ENCODE measurements around the gene NEGR1.

Gene NEGR1

GRCh38 chr1:71770121-71770520 lies 512.2 kb downstream of the NEGR1 start:
- H3K4me3 ChIP-seq (ENCODE audit: low read length), result no peak overlapping the region
- DNase-seq (ENCODE audit: low read depth, low spot score), result peak; percentile 35

- H3K4me3 ChIP-seq (ENCODE audit: low read length), result no peak overlapping the region
- no peak for DNase-seq (ENCODE audit: low read depth, low spot score)
Observed at GRCh38 chr1:71766748-71767147, 515.6 kb downstream of the NEGR1 start.

GRCh38 chr1:71762514-71763255 lies 519.7 kb downstream of the NEGR1 start:
- no peak overlapping the region for H3K4me3 ChIP-seq (ENCODE audit: low read length)
- no peak for DNase-seq (ENCODE audit: low read depth, low spot score)

- no peak for DNase-seq (ENCODE audit: low read depth, low spot score)
- no peak overlapping the region for H3K4me3 ChIP-seq (ENCODE audit: low read length)
Observed at GRCh38 chr1:71755441-71755840, 526.9 kb downstream of the NEGR1 start.

GRCh38 chr1:71753746-71754145 lies 528.6 kb downstream of the NEGR1 start:
- DNase-seq (ENCODE audit: low read depth, low spot score), result peak; percentile 15
- H3K4me3 ChIP-seq (ENCODE audit: low read length), result no peak overlapping the region

GRCh38 chr1:71745326-71745725 lies 537.0 kb downstream of the NEGR1 start:
- DNase-seq (ENCODE audit: low read depth, low spot score), result no peak
- no peak overlapping the region for H3K4me3 ChIP-seq (ENCODE audit: low read length)

GRCh38 chr1:71743862-71744261 lies 538.5 kb downstream of the NEGR1 start:
- DNase-seq (ENCODE audit: low read depth, low spot score), result no peak
- H3K4me3 ChIP-seq (ENCODE audit: low read length), result no peak overlapping the region

GRCh38 chr1:71738910-71739309 lies 543.4 kb downstream of the NEGR1 start:
- no peak overlapping the region for H3K4me3 ChIP-seq (ENCODE audit: low read length)
- no peak for DNase-seq (ENCODE audit: low read depth, low spot score)

GRCh38 chr1:71738256-71738655 lies 544.1 kb downstream of the NEGR1 start:
- DNase-seq (ENCODE audit: low read depth, low spot score), result no peak
- no peak overlapping the region for H3K4me3 ChIP-seq (ENCODE audit: low read length)

GRCh38 chr1:71737768-71738167 lies 544.6 kb downstream of the NEGR1 start:
- no peak for DNase-seq (ENCODE audit: low read depth, low spot score)
- H3K4me3 ChIP-seq (ENCODE audit: low read length), result no peak overlapping the region

- H3K4me3 ChIP-seq (ENCODE audit: low read length), result no peak overlapping the region
- peak; percentile 52 for DNase-seq (ENCODE audit: low read depth, low spot score)
Observed at GRCh38 chr1:71733121-71733520, 549.2 kb downstream of the NEGR1 start.

- no peak overlapping the region for H3K4me3 ChIP-seq (ENCODE audit: low read length)
- no peak for DNase-seq (ENCODE audit: low read depth, low spot score)
Observed at GRCh38 chr1:71721532-71721931, 560.8 kb downstream of the NEGR1 start.

- no peak for DNase-seq (ENCODE audit: low read depth, low spot score)
Observed at GRCh38 chr1:71719330-71719729, 563.0 kb downstream of the NEGR1 start.

GRCh38 chr1:71717186-71717585 lies 565.2 kb downstream of the NEGR1 start:
- DNase-seq (ENCODE audit: low read depth, low spot score), result no peak
- no peak overlapping the region for H3K4me3 ChIP-seq (ENCODE audit: low read length)

More at GRCh38 chr1:71719330-71719729, 563.0 kb downstream of the NEGR1 start:
- no peak overlapping the region for H3K4me3 ChIP-seq (ENCODE audit: low read length)

- DNase-seq (ENCODE audit: low read depth, low spot score), result no peak
- no peak overlapping the region for H3K4me3 ChIP-seq (ENCODE audit: low read length)
Observed at GRCh38 chr1:71711456-71711855, 570.9 kb downstream of the NEGR1 start.

GRCh38 chr1:71706029-71706671 lies 576.2 kb downstream of the NEGR1 start:
- peak; percentile 85 for DNase-seq (ENCODE audit: low read depth, low spot score)
- H3K4me3 ChIP-seq (ENCODE audit: low read length), result no peak overlapping the region

GRCh38 chr1:71698186-71698585 lies 584.2 kb downstream of the NEGR1 start:
- H3K4me3 ChIP-seq (ENCODE audit: low read length), result no peak overlapping the region
- DNase-seq (ENCODE audit: low read depth, low spot score), result peak; percentile 76

GRCh38 chr1:71695821-71696220 lies 586.5 kb downstream of the NEGR1 start:
- no peak overlapping the region for H3K4me3 ChIP-seq (ENCODE audit: low read length)
- DNase-seq (ENCODE audit: low read depth, low spot score), result no peak

- H3K4me3 ChIP-seq (ENCODE audit: low read length), result no peak overlapping the region
- no peak for DNase-seq (ENCODE audit: low read depth, low spot score)
Observed at GRCh38 chr1:71695084-71695483, 587.3 kb downstream of the NEGR1 start.

GRCh38 chr1:71693581-71693980 lies 588.8 kb downstream of the NEGR1 start:
- H3K4me3 ChIP-seq (ENCODE audit: low read length), result no peak overlapping the region
- no peak for DNase-seq (ENCODE audit: low read depth, low spot score)

- no peak overlapping the region for H3K4me3 ChIP-seq (ENCODE audit: low read length)
- no peak for DNase-seq (ENCODE audit: low read depth, low spot score)
Observed at GRCh38 chr1:71689635-71690034, 592.7 kb downstream of the NEGR1 start.

Data from Jurkat, Clone E6-1 (cell line).